ENCODE measurements around the gene SPON2. TPM values are rescaled to one million over a fixed set of nuclear protein-coding genes. Genes with fewer than 3 reads are reported as not detected.

SPON2 gene
- total RNA-seq, 6 experiments from 2014 or later: 12.0 to 53.5 (median 48.2) TPM

GRCh38 chr4:1174941-1175634 lies 2.7 kb upstream of the SPON2 start:
- no peaks in the 10 kb centered on the region for H3K27me3 Mint-ChIP-seq (ENCODE audit: insufficient read depth)

GRCh38 chr4:1172971-1173757 lies 781 bp upstream of the SPON2 start:
- H3K9me3 Mint-ChIP-seq: no peaks in the 10 kb centered on the region
- no peaks in the 10 kb centered on the region for H3K27me3 Mint-ChIP-seq (ENCODE audit: insufficient read depth)
- H3K4me3 Mint-ChIP-seq: no peak overlapping the region
- H3K36me3 Mint-ChIP-seq (ENCODE audit: low read depth): no peaks in the 10 kb centered on the region
- peak; percentile 64 for DNase-seq
- no peak for TF ChIP-seq CTCF (IDR thresholded peaks at IDR 0.05)
- peaks cover 10% of the 10 kb centered on the region for H3K4me1 Mint-ChIP-seq (ENCODE audit: low read depth)
- peak overlapping the region; percentile 69 for H3K27ac Mint-ChIP-seq

More at GRCh38 chr4:1174941-1175634, 2.7 kb upstream of the SPON2 start:
- Mint-ChIP-seq H3K9me3 (peaks cover 5% of the 10 kb centered on the region), H3K4me3 (no peak overlapping the region), H3K36me3 (ENCODE audit: low read depth) (peaks cover 6% of the 10 kb centered on the region), H3K4me1 (ENCODE audit: low read depth) (peaks cover 10% of the 10 kb centered on the region), H3K27ac (no peak overlapping the region)
- DNase-seq: no peak
- TF ChIP-seq CTCF (IDR thresholded peaks at IDR 0.05): no peak

- Mint-ChIP-seq H3K4me1 (ENCODE audit: low read depth) (peaks cover 16% of the 10 kb centered on the region), H3K9me3 (no peaks in the 10 kb centered on the region), H3K4me3 (peak overlapping the region; percentile 28; the same call in 1 of the 2 replicates), H3K27me3 (ENCODE audit: insufficient read depth) (no peaks in the 10 kb centered on the region; the same call in 1 of the 2 replicates), H3K36me3 (ENCODE audit: low read depth) (no peaks in the 10 kb centered on the region), H3K27ac (no peak overlapping the region)
- TF ChIP-seq CTCF (IDR thresholded peaks at IDR 0.05): peak; percentile 21; the same call in 1 of the 2 replicates
- no peak for DNase-seq
These were observed 814 bp downstream of the SPON2 start for GRCh38 chr4:1171311-1172227.

- Mint-ChIP-seq H3K9me3 (no peaks in the 10 kb centered on the region), H3K27ac (no peak overlapping the region), H3K36me3 (ENCODE audit: low read depth) (no peaks in the 10 kb centered on the region), H3K4me1 (ENCODE audit: low read depth) (peaks cover 17% of the 10 kb centered on the region), H3K4me3 (no peak overlapping the region), H3K27me3 (ENCODE audit: insufficient read depth) (no peaks in the 10 kb centered on the region; the same call in 1 of the 2 replicates)
- TF ChIP-seq CTCF (IDR thresholded peaks at IDR 0.05): no peak
- DNase-seq: no peak
These were observed 1.4 kb downstream of the SPON2 start for GRCh38 chr4:1170976-1171310.

Data from HFFc6 (cell line).